Urinary bladder (tissue), 4 donors: Measurements from ENCODE around the gene BCAS3. TPM values are rescaled to one million over a fixed set of nuclear protein-coding genes. Genes with fewer than 3 reads are reported as not detected.
"Not testable (repeated sequence)": the region's sequence is repeated elsewhere in the genome, so short reads cannot be mapped to it uniquely, and the experiment has no call there.

Experiments used
- DNase-seq: peaks from one replicate; pipeline ENCODE4 v3.0.0-alpha.2; 2015; ENCODE audit errors: extremely low spot score
- H3K27ac ChIP-seq: one replicate; pipeline ENCODE4 v1.5.1; 2013; ENCODE audit warnings: low read depth, mild to moderate bottlenecking, moderate library complexity
- H3K36me3 ChIP-seq: one replicate; pipeline ENCODE4 v1.6.1; 2013; ENCODE audit warnings: mild to moderate bottlenecking, moderate library complexity; ENCODE audit not compliant: insufficient read depth
- H3K4me1 ChIP-seq: one replicate; pipeline ENCODE4 v1.6.1; 2013; ENCODE audit warnings: mild to moderate bottlenecking, moderate library complexity; ENCODE audit not compliant: insufficient read depth
- H3K4me3 ChIP-seq: one replicate; pipeline ENCODE4 v1.5.1; 2013; ENCODE audit warnings: low read depth, low read length
- WGBS: extraction: QIAGEN DNeasy Blood & Tissue Kit; methylation state at CpG from one replicate; pipeline ENCODE4 v1.1.7; 2013; 5-methylcytosine and 5-hydroxymethylcytosine counted together
- polyA plus RNA-seq: library from polyadenylated mRNA; stranded (reverse); fragments of 200-250 nt; gene quantifications from one replicate; pipeline ENCODE4 v1.2.3, GENCODE V29; 2013
- total RNA-seq: library from RNA; depleted of rRNA; stranded (reverse); fragments of >200 nt; gene quantifications from one replicate; pipeline ENCODE4 v1.2.3, GENCODE V29; 2014
- donor health status: healthy with polysubstance abuse.
- donor health status: healthy.

BCAS3 gene
- total and polyA plus RNA-seq, 2 donors, result 17.6 to 72.4 TPM

GRCh38 chr17:61422116-61422799, 744.6 kb downstream of the BCAS3 start:
- no peaks in the 10 kb centered on the region for H3K4me1 ChIP-seq
- no peaks in the 10 kb centered on the region for H3K36me3 ChIP-seq
- 73% methylated on average over 5 of the region's 5 CpGs for WGBS
- no peak overlapping the region for H3K27ac ChIP-seq
- no peak for DNase-seq
- H3K4me3 ChIP-seq, result no peak overlapping the region

GRCh38 chr17:61422869-61423268, 745.2 kb downstream of the BCAS3 start:
- Histone ChIP-seq H3K36me3 (no peaks in the 10 kb centered on the region), H3K27ac (no peak overlapping the region), H3K4me1 (no peaks in the 10 kb centered on the region), H3K4me3 (no peak overlapping the region)
- WGBS, result 56% methylated on average over 2 of the region's 2 CpGs
- no peak for DNase-seq

- H3K36me3 ChIP-seq, result no peaks in the 10 kb centered on the region
- WGBS, result 88% methylated on average over 10 of the region's 10 CpGs
- no peaks in the 10 kb centered on the region for H3K4me1 ChIP-seq
- no peak overlapping the region for H3K4me3 ChIP-seq
- DNase-seq, result no peak
- H3K27ac ChIP-seq, result no peak overlapping the region
Measured at GRCh38 chr17:61423967-61424649, 746.5 kb downstream of the BCAS3 start.

DNA sequence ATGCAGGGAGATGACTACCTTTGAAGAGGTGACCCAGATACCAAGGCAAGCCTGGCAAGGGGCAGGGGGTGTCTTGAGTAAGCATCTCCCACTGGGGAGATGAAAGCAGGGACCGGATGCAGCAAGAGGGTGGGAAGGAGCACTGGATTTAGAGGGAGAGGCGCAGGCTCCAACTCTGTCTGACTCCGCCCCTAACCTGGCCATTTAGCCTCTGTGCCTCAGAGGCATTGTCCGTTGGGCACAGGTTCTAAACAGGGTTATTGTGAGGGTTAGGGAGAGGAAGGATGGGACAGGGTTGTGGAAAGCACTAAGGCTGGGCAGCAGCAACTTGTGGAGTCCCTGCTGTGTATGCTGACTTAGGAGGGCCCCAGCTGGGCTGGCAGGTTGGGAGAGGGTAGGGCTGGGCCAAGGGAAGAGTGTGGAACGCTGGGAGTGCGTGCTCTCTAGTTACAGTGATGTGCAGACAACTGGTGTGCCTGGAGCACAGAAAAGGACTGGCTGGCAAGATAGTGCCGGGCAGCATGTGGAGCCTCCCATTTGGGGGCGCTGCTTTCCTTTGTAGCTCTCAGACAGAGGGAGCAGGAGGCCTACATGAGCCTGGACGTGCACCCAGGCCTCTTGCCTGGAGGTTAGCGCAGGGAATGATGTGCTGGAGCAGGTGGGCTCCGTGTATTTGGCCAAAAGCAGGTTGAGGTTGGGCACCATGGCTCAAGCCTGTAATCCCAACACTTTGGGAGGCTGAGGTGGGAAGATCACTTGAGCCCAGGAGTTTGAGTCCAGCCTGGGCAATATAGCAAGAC, 748.2 kb downstream of the BCAS3 start:
- WGBS, result 64% methylated on average over 11 of the region's 11 CpGs
- no peak overlapping the region for H3K4me3 ChIP-seq
- no peaks in the 10 kb centered on the region for H3K36me3 ChIP-seq
- no peak for DNase-seq
- H3K27ac ChIP-seq, result no peak overlapping the region
- no peaks in the 10 kb centered on the region for H3K4me1 ChIP-seq

GRCh38 chr17:61426482-61427304, 749.0 kb downstream of the BCAS3 start:
- no peaks in the 10 kb centered on the region for H3K4me1 ChIP-seq
- WGBS, result 86% methylated on average over 10 of the region's 10 CpGs
- H3K36me3 ChIP-seq, result no peaks in the 10 kb centered on the region
- no peak for DNase-seq
- no peak overlapping the region for H3K4me3 ChIP-seq
- no peak overlapping the region for H3K27ac ChIP-seq

- Histone ChIP-seq H3K4me3 (no peak overlapping the region), H3K27ac (no peak overlapping the region), H3K4me1 (no peaks in the 10 kb centered on the region), H3K36me3 (no peaks in the 10 kb centered on the region)
- no peak for DNase-seq
Measured at GRCh38 chr17:61427567-61427966, 749.9 kb downstream of the BCAS3 start.

- Histone ChIP-seq H3K4me1 (no peaks in the 10 kb centered on the region), H3K36me3 (no peaks in the 10 kb centered on the region), H3K27ac (no peak overlapping the region), H3K4me3 (no peak overlapping the region)
- DNase-seq, result no peak
- 53% methylated on average over 1 of the region's 1 CpG for WGBS
Measured at GRCh38 chr17:61429274-61429673, 751.6 kb downstream of the BCAS3 start.

DNA sequence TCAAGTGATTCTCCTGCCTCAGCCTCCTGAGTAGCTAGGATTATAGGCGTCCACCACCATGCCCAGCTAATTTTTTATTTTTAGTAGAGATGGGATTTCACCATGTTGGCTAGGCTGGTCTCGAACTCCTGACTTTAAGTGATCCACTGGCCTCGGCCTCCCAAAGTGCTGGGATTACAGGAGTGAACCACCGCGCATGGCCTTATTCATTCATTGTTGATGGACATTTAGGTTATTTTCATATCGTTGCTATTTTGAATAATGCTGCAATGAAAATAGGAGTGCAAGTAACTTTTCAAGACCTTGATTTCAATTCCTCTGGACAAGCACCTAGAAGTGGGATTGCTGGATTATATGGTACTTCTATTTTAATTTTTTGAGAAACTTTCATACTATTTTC, 752.2 kb downstream of the BCAS3 start:
- 96% methylated on average over 6 of the region's 6 CpGs for WGBS
- not testable (repeated sequence) for DNase-seq

DNA sequence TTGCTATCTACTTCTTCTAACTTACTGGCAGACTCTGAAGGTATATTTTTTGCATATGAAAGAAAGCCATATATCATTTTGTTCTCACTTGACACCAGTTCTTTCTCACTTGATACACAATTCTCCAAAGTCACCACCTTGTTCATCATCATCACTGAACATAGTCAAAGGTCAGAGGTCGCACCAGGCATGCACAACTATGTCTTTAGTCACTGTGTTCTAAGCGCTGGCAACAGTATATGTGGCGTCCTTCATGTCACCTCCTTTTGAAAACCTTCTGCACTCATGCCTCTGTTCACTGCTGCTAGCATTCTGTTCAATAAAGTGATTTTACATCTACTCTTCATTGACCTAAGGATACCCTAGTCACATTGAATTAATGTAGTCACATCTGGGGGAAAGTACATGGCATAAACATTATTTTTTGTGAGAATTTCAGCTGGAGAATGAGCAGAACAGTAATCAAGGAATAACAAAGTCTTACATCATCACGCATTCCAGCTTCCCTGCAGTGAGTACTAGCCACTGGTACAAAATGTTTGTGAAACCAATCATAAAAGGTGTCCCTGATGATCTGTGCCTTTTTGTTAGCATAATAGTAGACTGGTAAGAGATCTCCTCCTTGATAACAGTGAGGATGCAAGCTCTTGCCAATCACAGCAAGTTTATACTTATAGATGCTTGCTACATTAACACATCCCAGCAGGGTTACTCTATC, 754.1 kb downstream of the BCAS3 start:
- Histone ChIP-seq H3K4me1 (no peaks in the 10 kb centered on the region), H3K4me3 (no peak overlapping the region), H3K27ac (no peak overlapping the region), H3K36me3 (no peaks in the 10 kb centered on the region)
- no peak for DNase-seq
- 81% methylated on average over 4 of the region's 4 CpGs for WGBS

More for the DNA sequence above, 752.2 kb downstream of the BCAS3 start:
- H3K27ac ChIP-seq, H3K4me3 ChIP-seq, H3K4me1 ChIP-seq, H3K36me3 ChIP-seq: not testable (repeated sequence)

- no peak overlapping the region for H3K4me3 ChIP-seq
- no peaks in the 10 kb centered on the region for H3K36me3 ChIP-seq
- DNase-seq, result no peak
- H3K4me1 ChIP-seq, result no peaks in the 10 kb centered on the region
- H3K27ac ChIP-seq, result no peak overlapping the region
Measured at GRCh38 chr17:61436273-61436672, 758.6 kb downstream of the BCAS3 start.

GRCh38 chr17:61436995-61437704, 759.5 kb downstream of the BCAS3 start:
- DNase-seq, result no peak
- H3K27ac ChIP-seq, result no peak overlapping the region
- H3K36me3 ChIP-seq, result no peaks in the 10 kb centered on the region
- H3K4me3 ChIP-seq, result no peak overlapping the region
- H3K4me1 ChIP-seq, result no peaks in the 10 kb centered on the region

GRCh38 chr17:61440697-61441096, 763.0 kb downstream of the BCAS3 start:
- H3K4me3 ChIP-seq, result no peak overlapping the region
- H3K36me3 ChIP-seq, result no peaks in the 10 kb centered on the region
- H3K4me1 ChIP-seq, result no peaks in the 10 kb centered on the region
- no peak for DNase-seq
- no peak overlapping the region for H3K27ac ChIP-seq
